Measurements from ENCODE around the gene ZIC1.

The ZIC1 gene

GRCh38 chr3:147377412-147378367 lies 31.5 kb upstream of the ZIC1 start:
- DNase-seq (ENCODE audit: low read depth), result no peak
- H3K4me3 ChIP-seq (ENCODE audit: low read depth, low read length), result no peak overlapping the region

GRCh38 chr3:147379651-147380050 lies 29.5 kb upstream of the ZIC1 start:
- H3K4me3 ChIP-seq (ENCODE audit: low read depth, low read length), result no peak overlapping the region

GRCh38 chr3:147380387-147380951 lies 28.7 kb upstream of the ZIC1 start:
- H3K4me3 ChIP-seq (ENCODE audit: low read depth, low read length), result no peak overlapping the region
- no peak for DNase-seq (ENCODE audit: low read depth)

More at GRCh38 chr3:147379651-147380050, 29.5 kb upstream of the ZIC1 start:
- DNase-seq (ENCODE audit: low read depth), result no peak

GRCh38 chr3:147380977-147381376 lies 28.2 kb upstream of the ZIC1 start:
- no peak overlapping the region for H3K4me3 ChIP-seq (ENCODE audit: low read depth, low read length)
- no peak for DNase-seq (ENCODE audit: low read depth)

GRCh38 chr3:147381596-147381995 lies 27.6 kb upstream of the ZIC1 start:
- H3K4me3 ChIP-seq (ENCODE audit: low read depth, low read length), result no peak overlapping the region
- DNase-seq (ENCODE audit: low read depth), result no peak

GRCh38 chr3:147383617-147384016 lies 25.5 kb upstream of the ZIC1 start:
- DNase-seq (ENCODE audit: low read depth), result no peak
- no peak overlapping the region for H3K4me3 ChIP-seq (ENCODE audit: low read depth, low read length)

- DNase-seq (ENCODE audit: low read depth), result no peak
- H3K4me3 ChIP-seq (ENCODE audit: low read depth, low read length), result no peak overlapping the region
Observed at GRCh38 chr3:147384210-147385058, 24.7 kb upstream of the ZIC1 start.

GRCh38 chr3:147385059-147386012 lies 23.8 kb upstream of the ZIC1 start:
- no peak for DNase-seq (ENCODE audit: low read depth)
- H3K4me3 ChIP-seq (ENCODE audit: low read depth, low read length), result no peak overlapping the region

GRCh38 chr3:147387291-147387884 lies 21.8 kb upstream of the ZIC1 start:
- DNase-seq (ENCODE audit: low read depth), result no peak
- H3K4me3 ChIP-seq (ENCODE audit: low read depth, low read length), result no peak overlapping the region

- DNase-seq (ENCODE audit: low read depth), result no peak
- H3K4me3 ChIP-seq (ENCODE audit: low read depth, low read length), result no peak overlapping the region
Observed at GRCh38 chr3:147387885-147388699, 21.1 kb upstream of the ZIC1 start.

- no peak for DNase-seq (ENCODE audit: low read depth)
- no peak overlapping the region for H3K4me3 ChIP-seq (ENCODE audit: low read depth, low read length)
Observed at GRCh38 chr3:147388700-147389580, 20.2 kb upstream of the ZIC1 start.

- no peak overlapping the region for H3K4me3 ChIP-seq (ENCODE audit: low read depth, low read length)
- DNase-seq (ENCODE audit: low read depth), result no peak
Observed at GRCh38 chr3:147389717-147390116, 19.4 kb upstream of the ZIC1 start.

- DNase-seq (ENCODE audit: low read depth), result no peak
- H3K4me3 ChIP-seq (ENCODE audit: low read depth, low read length), result no peak overlapping the region
Observed at GRCh38 chr3:147390589-147391569, 18.3 kb upstream of the ZIC1 start.

GRCh38 chr3:147391781-147392624 lies 17.2 kb upstream of the ZIC1 start:
- peak; percentile 15 for DNase-seq (ENCODE audit: low read depth)
- peak overlapping the region; percentile 51 for H3K4me3 ChIP-seq (ENCODE audit: low read depth, low read length)

GRCh38 chr3:147392625-147392946 lies 16.6 kb upstream of the ZIC1 start:
- no peak for DNase-seq (ENCODE audit: low read depth)
- peak overlapping the region; percentile 51 for H3K4me3 ChIP-seq (ENCODE audit: low read depth, low read length)

Data from skeletal muscle cell (primary cell).